Esophagus (tissue), 2 donors: ENCODE measurements around the gene SPTBN4. TPM values are rescaled to one million over a fixed set of nuclear protein-coding genes. Genes with fewer than 3 reads are reported as not detected.
"Not testable (repeated sequence)": the region's sequence is repeated elsewhere in the genome, so short reads cannot be mapped to it uniquely, and the experiment has no call there.

ENCODE experiments used
- H3K27ac ChIP-seq, 2 donors: one replicate each; pipeline ENCODE4 v1.5.1; 2013; ENCODE audit warnings: low read depth in 2 of 2, mild to moderate bottlenecking in 2 of 2, inconsistent platforms in 1 of 2, low read length in 1 of 2, moderate library complexity in 1 of 2
- H3K27me3 ChIP-seq, 2 donors: one replicate each; pipeline ENCODE4 v1.6.1; 2013; ENCODE audit warnings: low read length in 2 of 2, control low read depth in 1 of 2, mild to moderate bottlenecking in 1 of 2; ENCODE audit not compliant: insufficient read depth in 2 of 2, control insufficient read depth in 1 of 2
- H3K36me3 ChIP-seq, 2 donors: one replicate each; pipeline ENCODE4 v1.6.1; 2013; ENCODE audit warnings: low read length in 1 of 2; ENCODE audit not compliant: control insufficient read depth in 2 of 2, insufficient read depth in 2 of 2
- H3K4me1 ChIP-seq, 2 donors: one replicate each; pipeline ENCODE4 v1.6.1; 2013; ENCODE audit warnings: low read length in 1 of 2; ENCODE audit not compliant: control insufficient read depth in 2 of 2, insufficient read depth in 2 of 2
- H3K4me3 ChIP-seq, 2 donors: one replicate each; pipeline ENCODE4 v1.5.1; 2013; ENCODE audit warnings: low read length in 2 of 2, mild to moderate bottlenecking in 2 of 2, low read depth in 1 of 2, moderate library complexity in 1 of 2
- H3K9me3 ChIP-seq, 2 donors: one replicate each; pipeline ENCODE4 v1.6.1; 2013; ENCODE audit warnings: mild to moderate bottlenecking in 2 of 2, low read depth in 1 of 2, low read length in 1 of 2, moderate library complexity in 1 of 2; ENCODE audit not compliant: control insufficient read depth in 2 of 2, insufficient read depth in 1 of 2
- WGBS, 2 donors: extraction: QIAGEN DNeasy Blood & Tissue Kit; methylation state at CpG; one replicate each; pipeline ENCODE4 v1.1.7; 2013; 5-methylcytosine and 5-hydroxymethylcytosine counted together
- polyA plus RNA-seq, 2 donors: library from polyadenylated mRNA; stranded (reverse); fragments of 200-250 nt; gene quantifications; one replicate each; pipeline ENCODE4 v1.2.3, GENCODE V29; 2013
- donor health status: healthy with polysubstance abuse.
- donor health status: Bipolar disorder and iron deficiency.

Gene SPTBN4
- polyA plus RNA-seq, 2 donors = 0.68 to 1.2 TPM

GRCh38 chr19:40422748-40423566, 43.8 kb upstream of the SPTBN4 start:
- peak overlapping the region; percentile 35 to 78 for H3K27ac ChIP-seq
- no peaks in the 10 kb centered on the region for H3K27me3 ChIP-seq
- WGBS, 2 donors = 86 to 87% methylated on average over 31 of the region's 31 CpGs
- H3K4me1 ChIP-seq = peaks cover 3 to 9% of the 10 kb centered on the region in 2 donors
- H3K36me3 ChIP-seq = peaks cover 0 to 11% of the 10 kb centered on the region in 2 donors
- no peaks in the 10 kb centered on the region for H3K9me3 ChIP-seq
- H3K4me3 ChIP-seq = no peak overlapping the region

DNA sequence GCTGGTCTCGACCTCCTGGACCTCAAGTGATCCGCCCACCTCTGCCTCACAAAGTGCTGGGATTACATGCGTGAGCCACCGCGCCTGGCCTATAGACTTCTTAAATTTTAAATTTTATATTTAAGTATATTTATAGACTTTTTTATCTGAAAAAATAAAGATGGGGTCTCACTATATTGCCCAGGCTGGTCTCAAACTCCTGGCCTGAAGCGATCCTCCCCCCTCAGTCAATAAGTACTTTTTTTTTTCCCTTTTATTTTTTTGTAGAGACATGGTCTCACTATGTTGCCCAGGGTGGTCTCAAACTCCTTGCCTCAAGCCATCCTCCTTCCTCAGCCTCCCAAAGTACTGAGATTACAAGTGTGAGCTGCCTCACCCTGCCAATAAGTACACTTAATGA, 42.9 kb upstream of the SPTBN4 start:
- Histone ChIP-seq H3K4me1 (peaks cover 3 to 11% of the 10 kb centered on the region in 2 donors), H3K4me3 (peak overlapping the region in 1 of 2 donors; percentile 88), H3K27ac (no peak overlapping the region), H3K9me3 (no peaks in the 10 kb centered on the region), H3K27me3 (no peaks in the 10 kb centered on the region), H3K36me3 (peaks cover 0 to 11% of the 10 kb centered on the region in 2 donors)
- 93 to 95% methylated on average over 6 of the region's 6 CpGs for WGBS, 2 donors

- H3K27ac ChIP-seq = peak overlapping the region; percentile 99 to 100
- peaks cover 3 to 11% of the 10 kb centered on the region in 2 donors for H3K4me1 ChIP-seq
- peak overlapping the region; percentile 80 to 88 for H3K4me3 ChIP-seq
- WGBS, 2 donors = 1% methylated on average over 27 to 28 of the region's 28 CpGs
- H3K27me3 ChIP-seq = no peaks in the 10 kb centered on the region
- peaks cover 0 to 11% of the 10 kb centered on the region in 2 donors for H3K36me3 ChIP-seq
- H3K9me3 ChIP-seq = no peaks in the 10 kb centered on the region
Measured at GRCh38 chr19:40424637-40425449, 42.0 kb upstream of the SPTBN4 start.

DNA sequence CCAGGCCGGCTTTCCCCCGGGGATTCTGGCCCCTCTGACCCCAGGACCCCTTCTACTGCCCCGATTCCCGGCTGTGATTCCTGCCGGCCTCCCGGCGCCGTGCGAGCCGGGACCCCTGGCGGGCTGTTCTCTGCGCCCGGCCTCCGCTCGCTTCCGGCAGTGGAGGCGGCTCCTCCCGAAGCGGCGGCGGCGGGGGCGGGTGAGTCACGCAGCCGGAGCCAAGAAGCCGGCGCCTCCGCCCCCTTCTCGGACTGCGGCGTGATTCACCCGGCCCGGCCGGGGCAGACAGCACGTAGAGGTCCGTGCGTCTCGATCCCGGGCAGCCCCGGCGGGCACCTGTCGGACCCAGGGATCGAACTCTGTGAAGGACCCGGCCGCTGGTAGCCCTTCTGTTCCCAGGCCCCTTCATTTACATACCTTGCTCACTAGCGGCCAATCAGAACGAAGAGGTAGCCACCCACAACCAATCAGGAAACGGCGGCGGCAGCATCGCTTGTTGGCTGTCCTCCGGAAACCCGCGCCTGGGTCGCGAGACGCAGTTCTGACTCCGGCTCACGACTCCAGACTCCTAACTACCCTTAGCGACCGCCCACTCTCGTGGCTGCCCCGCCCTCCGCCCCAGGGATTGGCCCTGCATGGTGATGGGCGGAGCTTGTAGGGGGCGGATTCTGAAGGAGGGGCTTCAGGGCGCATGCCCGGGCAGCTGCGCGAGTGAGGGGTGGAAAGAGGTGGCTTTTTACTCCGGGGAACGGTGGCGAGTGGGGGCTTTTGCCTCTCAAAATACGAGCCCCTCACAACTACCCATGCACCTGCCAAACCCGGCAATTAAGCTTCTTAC, 41.1 kb upstream of the SPTBN4 start, which contains the start of gene SERTAD1:
TSS of gene SERTAD1 (minus strand) at position 543 of the 838 bp plus-strand sequence. CDS start 2,446 bp downstream, outside the sequence.
- Histone ChIP-seq H3K4me3 (peak within 1 kb of the TSS; percentile 80 to 88), H3K27ac (peak within 1 kb of the TSS; percentile 99 to 100), H3K36me3 (peaks cover 0 to 11% of the 10 kb centered on the region in 2 donors), H3K4me1 (peaks cover 3 to 11% of the 10 kb centered on the region in 2 donors), H3K27me3 (no peaks in the 10 kb centered on the region), H3K9me3 (no peaks in the 10 kb centered on the region)
- WGBS, 2 donors = 0% methylated on average over 73 to 75 of the region's 75 CpGs

GRCh38 chr19:40428197-40428596, 38.6 kb upstream of the SPTBN4 start:
- H3K9me3 ChIP-seq, H3K36me3 ChIP-seq, H3K4me1 ChIP-seq, H3K27me3 ChIP-seq, H3K27ac ChIP-seq, H3K4me3 ChIP-seq: not testable (repeated sequence)
- 93 to 94% methylated on average over 7 of the region's 7 CpGs for WGBS, 2 donors

- H3K9me3 ChIP-seq, H3K27me3 ChIP-seq, H3K4me1 ChIP-seq, H3K4me3 ChIP-seq, H3K36me3 ChIP-seq, H3K27ac ChIP-seq: not testable (repeated sequence)
- WGBS, 2 donors = 87 to 89% methylated on average over 10 of the region's 10 CpGs
Measured at GRCh38 chr19:40430242-40430641, 36.6 kb upstream of the SPTBN4 start.

- H3K27ac ChIP-seq = no peak overlapping the region
- WGBS, 2 donors = 89 to 95% methylated on average over 3 of the region's 3 CpGs
Measured at GRCh38 chr19:40431698-40432097, 35.1 kb upstream of the SPTBN4 start.

DNA sequence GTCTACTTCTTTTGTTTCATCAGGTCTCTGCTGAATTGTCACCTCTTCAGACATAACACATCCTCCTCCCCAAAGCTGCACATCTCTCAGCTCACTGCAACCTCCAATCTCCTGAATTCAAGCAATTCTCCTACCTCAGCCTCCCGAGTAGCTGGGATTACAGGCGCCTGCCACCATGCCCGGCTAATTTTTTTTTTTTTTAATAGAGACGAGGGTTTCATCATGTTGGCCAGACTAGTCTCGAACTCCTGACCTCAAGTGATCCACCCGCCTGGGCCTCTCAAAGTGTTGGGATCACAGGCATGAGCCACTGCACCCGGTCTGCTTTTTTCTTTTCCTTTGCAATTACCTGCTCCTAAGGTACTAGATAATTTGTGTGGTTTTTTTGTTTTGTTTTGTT, 34.0 kb upstream of the SPTBN4 start:
- not testable (repeated sequence) for H3K4me1 ChIP-seq, H3K27me3 ChIP-seq, H3K36me3 ChIP-seq, H3K9me3 ChIP-seq
- peak overlapping the region; percentile 94 to 99 for H3K27ac ChIP-seq
- WGBS, 2 donors = 40 to 46% methylated on average over 7 of the region's 7 CpGs
- peak overlapping the region in 1 of 2 donors; percentile 63 for H3K4me3 ChIP-seq

More at GRCh38 chr19:40431698-40432097, 35.1 kb upstream of the SPTBN4 start:
- no peak overlapping the region for H3K4me3 ChIP-seq
- peaks cover 2% of the 10 kb centered on the region in 2 donors for H3K4me1 ChIP-seq
- H3K9me3 ChIP-seq = no peaks in the 10 kb centered on the region
- H3K27me3 ChIP-seq = no peaks in the 10 kb centered on the region
- H3K36me3 ChIP-seq = no peaks in the 10 kb centered on the region
